HepG2 (cell line): ENCODE data around the gene DUSP23. TPM values are rescaled to one million over a fixed set of nuclear protein-coding genes. Genes with fewer than 3 reads are reported as not detected.

Source experiments
- ATAC-seq: fragments of 200-7000 bp; cut with Tn5 transposase; 3 replicates; pipeline ENCODE4 v1.9.1; 2020; ENCODE audit warnings: mild to moderate bottlenecking, moderate library complexity
- BruUV-seq: library from RNA; stranded (reverse); fragments of 400-500 nt; replicated peaks from 2 replicates; lab custom pipeline; 2021; lab: Mats Ljungman, UMichigan
- CTCF ChIA-PET: fragments of 300-600 bp; formaldehyde crosslinking; extraction: SDS; loops from one replicate; lab custom pipeline; 2021; ENCODE audit warnings: low total read pairs, inconsistent platforms, low intra/inter-chr PET ratio; lab: Yijun Ruan, JAX
- POLR2A ChIA-PET: fragments of 350-600 bp; sonication (Branson Sonifier 250); formaldehyde crosslinking; loops from one replicate; lab custom pipeline; 2020; ENCODE audit warnings: antibody characterized with exemption, inconsistent platforms; lab: Yijun Ruan, JAX
- DNase-seq: peaks from one replicate; pipeline ENCODE4 v3.0.0-alpha.2; 2015; ENCODE audit warnings: low spot score
- FAIRE-seq: peaks from 3 replicates; lab custom pipeline; 2011; peaks lifted over from hg19 to GRCh38; lab: Jason Lieb, UNC
- H2AFZ ChIP-seq: one replicate; pipeline ENCODE4 v1.6.1; 2011; ENCODE audit warnings: low read length, inconsistent platforms
- H3K27ac ChIP-seq: fragments of 300-600 bp; 3 replicates; pipeline ENCODE4 v1.8.0; 2011; ENCODE audit warnings: mixed run types, mild to moderate bottlenecking, mixed read lengths, low read length, inconsistent platforms; ENCODE audit not compliant: insufficient read depth; ENCODE audit errors: extremely low read length
- H3K27me3 ChIP-seq, 2 experiments: fragments of 200-600 bp in 1 of 2; 2 replicates in 1 of 2; 3 replicates in 1 of 2; pipeline versions ENCODE4 v1.6.0 to v1.8.0; 2011; ENCODE audit warnings: low read length in 2 of 2, mild to moderate bottlenecking in 2 of 2, moderate library complexity in 2 of 2, inconsistent platforms in 1 of 2; ENCODE audit not compliant: insufficient read depth in 2 of 2, control insufficient read depth in 1 of 2
- H3K36me3 ChIP-seq, 2 experiments: fragments of 200-600 bp in 1 of 2; replicated peaks in 1 of 2; 2 replicates in 1 of 2; 3 replicates in 1 of 2; pipeline versions ENCODE4 v1.5.1 to v1.8.0; 2011; ENCODE audit warnings: low read length in 2 of 2, inconsistent platforms in 1 of 2; ENCODE audit not compliant: insufficient read depth in 2 of 2, control insufficient read depth in 1 of 2
- H3K4me1 ChIP-seq: 2 replicates; pipeline ENCODE4 v1.5.1; 2012; ENCODE audit warnings: low read length, inconsistent platforms; ENCODE audit not compliant: insufficient read depth
- H3K4me2 ChIP-seq: 2 replicates; pipeline ENCODE4 v1.6.0; 2011; ENCODE audit warnings: low read depth, low read length, inconsistent platforms
- H3K4me3 ChIP-seq, 3 experiments: fragments of 200-600 bp in 1 of 3; sonication (generic), shearing (Covaris generic) in 1 of 3; replicated peaks in 1 of 3; 2 replicates each; pipeline ENCODE4 v1.5.1; 2011 to 2016; ENCODE audit warnings: low read length in 3 of 3, inconsistent platforms in 2 of 3, low read depth in 2 of 3, mild to moderate bottlenecking in 2 of 3, control low read depth in 1 of 3, mixed read lengths in 1 of 3; ENCODE audit not compliant: insufficient read depth in 1 of 3
- H3K79me2 ChIP-seq: one replicate; pipeline ENCODE4 v1.6.1; 2011; ENCODE audit warnings: low read length, inconsistent platforms; ENCODE audit not compliant: insufficient read depth
- H3K9ac ChIP-seq: 2 replicates; pipeline ENCODE4 v1.6.0; 2011; ENCODE audit warnings: mild to moderate bottlenecking, low read depth, low read length, inconsistent platforms; ENCODE audit not compliant: insufficient read depth
- H3K9me3 ChIP-seq: 2 replicates; pipeline ENCODE4 v1.5.1; 2012; ENCODE audit warnings: mild to moderate bottlenecking, low read length
- H4K20me1 ChIP-seq: 2 replicates; pipeline ENCODE4 v1.6.0; 2011; ENCODE audit warnings: inconsistent platforms, mild to moderate bottlenecking, low read length, moderate library complexity; ENCODE audit not compliant: insufficient read depth
- ARID5B ChIP-seq: IDR thresholded peaks from 2 replicates; pipeline ENCODE4 v1.4.0; 2020; ENCODE audit warnings: mild to moderate bottlenecking, missing genetic modification reagents
- CHD4 ChIP-seq: fragments of 200-600 bp; sonication (generic); IDR thresholded peaks from 2 replicates; pipeline ENCODE4 v1.7.0; 2017; ENCODE audit warnings: mild to moderate bottlenecking, low read length, borderline replicate concordance
- JARID2 ChIP-seq: sonication (generic); formaldehyde crosslinking; IDR thresholded peaks from 2 replicates; pipeline ENCODE4 v1.8.1; 2023; ENCODE audit warnings: missing genetic modification reagents, inconsistent platforms; ENCODE audit not compliant: insufficient replicate concordance
- KMT2B ChIP-seq: IDR thresholded peaks from 2 replicates; pipeline ENCODE4 v1.6.1; 2016; ENCODE audit warnings: missing genetic modification reagents, missing compliant biosample characterization
- MEF2D ChIP-seq: sonication (generic); formaldehyde crosslinking; IDR thresholded peaks from 2 replicates; pipeline ENCODE4 v1.5.1; 2020; ENCODE audit warnings: mild to moderate bottlenecking, missing genetic modification reagents
- MLX ChIP-seq: IDR thresholded peaks from 2 replicates; pipeline ENCODE4 v1.6.1; 2016
- MXD1 ChIP-seq: sonication (generic); formaldehyde crosslinking; IDR thresholded peaks from 2 replicates; pipeline ENCODE4 v1.4.0; 2020; ENCODE audit warnings: mild to moderate bottlenecking, missing genetic modification reagents
- NFE2 ChIP-seq: sonication (generic); formaldehyde crosslinking; IDR thresholded peaks from 2 replicates; pipeline ENCODE4 v1.4.0; 2020; ENCODE audit warnings: missing genetic modification reagents
- ZBTB34 ChIP-seq: sonication (generic); formaldehyde crosslinking; IDR thresholded peaks from 2 replicates; pipeline ENCODE4 v1.8.0; 2022; ENCODE audit warnings: mild to moderate bottlenecking, missing genetic modification reagents
- ZBTB42 ChIP-seq: sonication (generic); formaldehyde crosslinking; IDR thresholded peaks from 2 replicates; pipeline ENCODE4 v1.5.0; 2020; ENCODE audit warnings: mild to moderate bottlenecking, missing genetic modification reagents
- ZBTB8A ChIP-seq: sonication (generic); formaldehyde crosslinking; IDR thresholded peaks from 2 replicates; pipeline ENCODE4 v1.4.0; 2020; ENCODE audit warnings: mild to moderate bottlenecking, low read depth, missing genetic modification reagents, borderline replicate concordance
- ZFP36L1 ChIP-seq: sonication (generic); formaldehyde crosslinking; IDR thresholded peaks from 2 replicates; pipeline ENCODE4 v1.8.0; 2022; ENCODE audit warnings: mild to moderate bottlenecking, missing genetic modification reagents, moderate library complexity
- ZHX1 ChIP-seq: sonication (generic); formaldehyde crosslinking; IDR thresholded peaks from 2 replicates; pipeline ENCODE4 v1.8.1; 2022; ENCODE audit warnings: low read depth, mild to moderate bottlenecking, missing genetic modification reagents
- ZNF317 ChIP-seq: sonication (generic); formaldehyde crosslinking; IDR thresholded peaks from 2 replicates; pipeline ENCODE4 v1.5.0; 2020; ENCODE audit warnings: mild to moderate bottlenecking, missing genetic modification reagents
- ZNF598 ChIP-seq: sonication (generic); formaldehyde crosslinking; IDR thresholded peaks from 2 replicates; pipeline ENCODE4 v1.5.1; 2020; ENCODE audit warnings: mild to moderate bottlenecking, missing genetic modification reagents, borderline replicate concordance
- ZNF703 ChIP-seq: sonication (generic); formaldehyde crosslinking; IDR thresholded peaks from 2 replicates; pipeline ENCODE4 v1.5.1; 2020; ENCODE audit warnings: missing genetic modification reagents, mild to moderate bottlenecking, moderate library complexity, borderline replicate concordance
- WGBS: methylation state at CpG from one replicate; pipeline ENCODE4 v1.1.6; 2017; ENCODE audit warnings: low lambda C conversion rate; 5-methylcytosine and 5-hydroxymethylcytosine counted together
- in situ Hi-C: cut with HindIII; loops from 2 replicates; pipeline ENCODE4 v1.10.0; 2017; ENCODE audit warnings: low pct_unique_long_range_greater_than_20kb; ENCODE audit not compliant: extremely low pct_ligation_motif_present
- intact Hi-C: fragments of 100-400 bp; cut with micrococcal nuclease; formaldehyde crosslinking; loops from one replicate; pipeline ENCODE4 v1.10.0; 2022; ENCODE audit not compliant: unreplicated experiment
- polyA plus RNA-seq, 8 experiments: library from polyadenylated mRNA; depleted of rRNA in 3 of 8; stranded (reverse) in 7 of 8; unstranded in 1 of 8; fragments of >200 nt; fragmentation: Illumina TruSeq in 4 of 8; extraction: Trizol in 4 of 8; gene quantifications; 2 replicates each; pipeline versions ENCODE4 v1.2.1 to v1.2.3, GENCODE V29; 2011 to 2016; ENCODE audit warnings: low read depth in 4 of 8, missing spikeins in 1 of 8, mixed read lengths in 1 of 8; ENCODE audit not compliant: insufficient read depth in 1 of 8
- total RNA-seq, 5 experiments: library from RNA; depleted of rRNA; stranded (reverse); fragments of >200 nt; fragmentation: Illumina TruSeq; extraction: Trizol; gene quantifications; 2 replicates each; pipeline ENCODE4 v1.2.3, GENCODE V29; 2016; ENCODE audit warnings: low read depth in 1 of 5

The DUSP23 gene
- total and polyA plus RNA-seq, 2 of the 13 experiments (the other 11 are each of a cell fraction or from before 2014, with no cell fraction given) = not detected

GRCh38 chr1:159763686-159764085 is 17.1 kb upstream of the DUSP23 start:
- H4K20me1 ChIP-seq = no peaks in the 10 kb centered on the region
- ATAC-seq (no peak), FAIRE-seq (no peak), DNase-seq (no peak)
- no peaks in the 10 kb centered on the region for H3K9me3 ChIP-seq
- no peak overlapping the region for H2AFZ ChIP-seq
- no peaks in the 10 kb centered on the region for H3K27me3 ChIP-seq
- H3K4me2 ChIP-seq = no peak overlapping the region
- POLR2A ChIA-PET = no interaction called here
- H3K4me3 ChIP-seq = no peak overlapping the region
- in situ Hi-C loops = no loop called here
- intact Hi-C loops = no loop called here
- H3K36me3 ChIP-seq = no peaks in the 10 kb centered on the region
- 7% methylated on average over 1 of the region's 1 CpG for WGBS
- H3K9ac ChIP-seq = no peak overlapping the region
- no peaks in the 10 kb centered on the region for H3K4me1 ChIP-seq
- CTCF ChIA-PET = no interaction called here
- BruUV-seq = no TSS peak
- H3K79me2 ChIP-seq = no peaks in the 10 kb centered on the region
- no peak overlapping the region for H3K27ac ChIP-seq
- TF ChIP-seq ARID5B (CRISPR knock-in tag) = no peak
- TF ChIP-seq ZHX1 = no peak
- TF ChIP-seq KMT2B = no peak
- TF ChIP-seq ZNF598 (CRISPR knock-in tag) = no peak
- no peak for TF ChIP-seq ZBTB8A
- TF ChIP-seq ZBTB42 (CRISPR knock-in tag) = no peak
- no peak for TF ChIP-seq JARID2
- no peak for TF ChIP-seq CHD4
- no peak for TF ChIP-seq ZBTB34 (CRISPR knock-in tag)
- TF ChIP-seq ZNF317 (CRISPR knock-in tag) = no peak
- no peak for TF ChIP-seq MEF2D (CRISPR knock-in tag)
- no peak for TF ChIP-seq ZFP36L1 (CRISPR knock-in tag)
- TF ChIP-seq NFE2 (CRISPR knock-in tag) = no peak
- TF ChIP-seq MXD1 = no peak
- TF ChIP-seq ZNF703 (CRISPR knock-in tag) = no peak
- TF ChIP-seq MLX = no peak
